HG03139 (cell line): Measurements from ENCODE around the gene EBLN1.

Experiments used
- ATAC-seq: cut with Tn5 transposase; IDR thresholded peaks from one replicate; pipeline ENCODE4 v1.9.1; 2021; ENCODE audit not compliant: unreplicated experiment

Gene EBLN1

DNA sequence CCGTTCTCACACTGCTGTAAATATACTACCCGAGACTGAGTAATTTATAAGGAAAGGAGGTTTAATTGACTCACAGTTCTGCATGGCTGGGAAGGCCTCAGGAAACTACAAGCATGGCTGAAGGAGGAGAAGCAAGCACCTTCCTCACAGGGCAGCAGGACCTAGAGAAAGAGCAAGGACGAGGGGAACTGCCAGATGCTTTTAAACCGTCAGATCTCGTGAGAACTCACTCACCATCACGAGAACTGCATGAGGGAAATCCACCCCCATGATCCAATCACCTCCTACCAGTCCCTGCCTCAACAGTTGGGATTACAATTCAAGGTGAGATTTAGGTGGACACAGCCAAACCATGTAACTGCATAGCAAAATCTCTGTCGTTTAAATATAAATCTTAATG lies at the start of gene EBLN1:
EBLN1 (minus strand) TSS at position 174 of the 400 bp plus-strand sequence. CDS start 8,032 bp downstream, outside the sequence.
- ATAC-seq = no peak

DNA sequence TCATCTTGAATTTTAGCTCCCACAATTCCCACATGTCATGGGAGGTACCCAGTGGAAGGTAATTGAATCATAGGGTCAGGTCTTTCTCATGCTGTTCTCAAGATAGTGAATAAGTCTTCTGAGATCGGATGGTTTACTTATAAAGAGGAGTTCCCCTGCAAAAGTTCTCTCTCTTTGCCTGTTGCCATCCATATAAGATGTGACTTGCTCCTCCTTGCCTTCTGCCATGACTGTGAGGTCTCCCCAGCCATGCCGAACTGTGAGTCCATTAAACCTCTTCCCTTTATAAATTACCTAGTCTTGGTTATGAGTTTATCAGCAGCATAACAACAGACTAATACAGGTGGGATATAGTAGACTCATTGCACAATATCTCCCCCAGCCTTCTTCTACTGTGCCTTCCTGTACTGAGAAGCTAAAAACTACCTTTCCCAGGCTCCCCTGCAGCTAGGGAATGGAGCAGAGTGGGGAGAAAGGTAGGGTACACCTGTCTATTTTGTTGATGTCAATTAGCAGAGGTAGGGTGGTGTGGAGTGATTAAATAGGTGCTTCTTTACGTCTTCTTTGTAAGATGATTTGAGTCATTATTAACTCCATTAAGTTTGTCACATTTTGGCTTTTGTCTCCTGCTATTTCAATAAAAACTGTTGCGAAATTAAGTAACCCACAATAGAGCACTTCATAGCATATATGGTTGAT lies 48.2 kb upstream of the EBLN1 start:
- no peak for ATAC-seq

DNA sequence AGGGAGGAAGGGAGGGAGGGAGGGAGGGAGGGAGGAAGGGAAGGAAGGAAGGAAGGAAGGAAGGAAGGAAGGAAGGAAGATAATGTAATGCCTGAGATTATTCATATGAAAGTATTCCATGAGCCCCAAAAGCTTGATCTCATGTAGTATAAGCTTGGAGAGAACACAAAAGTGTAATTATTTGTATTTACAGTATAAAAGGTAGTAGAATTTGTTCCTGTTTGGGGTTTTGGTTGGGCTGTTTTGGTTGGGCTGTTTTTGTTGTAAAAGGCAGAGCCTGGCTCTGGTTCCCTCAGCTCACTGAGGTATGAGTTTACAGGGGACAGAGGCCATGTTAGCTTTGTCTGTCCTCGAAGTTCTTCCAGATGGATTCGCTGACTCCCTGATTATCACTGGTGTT lies 45.3 kb upstream of the EBLN1 start:
- ATAC-seq = no peak

DNA sequence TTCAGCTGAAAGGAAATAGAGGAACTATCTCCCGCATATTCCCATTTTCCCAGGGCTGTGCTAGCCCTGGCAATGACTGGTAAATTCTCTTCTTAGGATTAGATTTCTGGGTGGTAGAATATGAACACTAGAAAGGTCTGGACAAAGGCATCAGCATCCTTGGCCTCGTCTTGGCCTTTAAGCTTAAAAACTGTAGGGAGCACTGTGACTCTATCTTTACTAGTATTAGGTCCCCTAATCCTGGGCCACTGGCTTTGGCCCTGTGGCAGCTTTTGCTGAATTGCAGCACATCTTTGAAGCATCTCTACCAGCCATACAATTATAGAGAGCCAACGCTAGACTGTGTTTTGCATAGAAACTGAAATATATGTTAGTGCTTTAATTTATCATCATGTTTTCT lies 41.5 kb upstream of the EBLN1 start:
- no peak for ATAC-seq

DNA sequence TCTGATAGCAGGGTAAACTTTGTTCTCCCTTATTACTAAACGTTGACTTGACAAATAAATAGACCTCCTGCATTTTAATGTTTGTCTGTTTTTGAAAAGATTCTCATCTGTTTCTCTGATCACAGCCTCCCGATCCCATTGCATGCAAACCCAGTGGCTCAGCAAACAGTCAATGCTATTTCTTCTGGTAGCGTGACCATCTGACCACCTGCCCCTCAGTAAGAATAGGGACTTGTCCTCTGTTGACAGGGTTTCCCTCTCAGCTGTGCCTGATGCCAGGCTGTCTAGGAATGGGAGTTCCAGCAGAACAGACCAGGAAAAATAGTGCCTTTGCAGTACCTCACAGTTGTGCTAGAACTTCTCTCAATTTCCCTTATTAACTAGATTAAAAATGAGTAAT lies 40.7 kb upstream of the EBLN1 start:
- no peak for ATAC-seq

DNA sequence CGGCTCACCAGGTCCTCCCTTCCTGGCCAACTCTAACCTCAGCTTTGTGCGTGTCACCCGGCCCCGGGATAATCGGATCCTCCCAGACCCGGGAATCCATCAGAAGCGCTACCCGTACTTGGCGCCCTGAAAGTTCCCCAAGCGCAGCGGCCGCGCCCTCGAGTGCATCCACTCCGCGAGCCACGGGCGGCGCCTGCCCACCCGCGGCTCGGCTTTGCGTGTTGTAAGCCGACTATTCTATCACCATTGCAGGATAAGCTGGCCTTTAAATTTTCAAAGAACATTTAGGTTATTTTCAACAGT lies 35.7 kb upstream of the EBLN1 start:
- no peak for ATAC-seq

DNA sequence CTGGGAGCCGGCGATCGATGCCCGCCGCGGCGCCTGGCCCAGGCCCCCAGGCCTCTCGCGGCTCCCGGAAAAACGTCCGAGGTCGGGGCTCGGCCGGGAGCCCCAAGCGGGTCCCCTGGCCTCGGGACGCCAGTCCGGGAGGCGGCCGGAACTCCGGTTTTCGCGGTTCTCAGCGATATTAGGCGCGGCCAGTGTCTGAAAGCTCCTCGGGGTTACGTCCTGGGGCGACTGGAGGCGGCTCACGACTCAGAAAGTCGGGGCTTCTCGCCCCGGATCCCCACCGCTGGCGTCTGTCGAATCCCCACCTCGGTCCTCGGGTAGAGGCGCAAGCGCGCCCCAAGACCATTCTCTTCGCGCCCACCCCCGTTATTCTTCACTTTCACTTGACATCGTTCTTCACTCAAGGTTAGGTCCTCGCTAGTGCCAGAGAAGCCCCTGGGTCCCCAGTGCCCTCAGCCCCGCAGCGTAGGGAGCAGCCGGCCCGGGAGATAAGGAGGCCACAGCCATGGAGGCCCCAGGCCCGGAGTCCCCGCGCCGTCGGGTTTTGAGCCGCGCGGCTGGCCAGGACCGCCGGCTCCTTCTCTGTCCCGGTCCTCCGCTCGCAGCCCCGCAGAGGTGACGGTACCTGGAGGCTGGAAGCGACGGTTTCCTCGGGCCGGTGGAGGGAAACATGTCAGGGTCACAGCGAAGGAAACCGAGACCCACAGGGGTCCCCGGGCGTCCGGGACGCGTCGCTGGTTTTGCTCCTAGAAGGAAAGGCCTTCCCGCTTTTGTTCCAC lies 35.2 kb upstream of the EBLN1 start:
- ATAC-seq = peak; percentile 19

DNA sequence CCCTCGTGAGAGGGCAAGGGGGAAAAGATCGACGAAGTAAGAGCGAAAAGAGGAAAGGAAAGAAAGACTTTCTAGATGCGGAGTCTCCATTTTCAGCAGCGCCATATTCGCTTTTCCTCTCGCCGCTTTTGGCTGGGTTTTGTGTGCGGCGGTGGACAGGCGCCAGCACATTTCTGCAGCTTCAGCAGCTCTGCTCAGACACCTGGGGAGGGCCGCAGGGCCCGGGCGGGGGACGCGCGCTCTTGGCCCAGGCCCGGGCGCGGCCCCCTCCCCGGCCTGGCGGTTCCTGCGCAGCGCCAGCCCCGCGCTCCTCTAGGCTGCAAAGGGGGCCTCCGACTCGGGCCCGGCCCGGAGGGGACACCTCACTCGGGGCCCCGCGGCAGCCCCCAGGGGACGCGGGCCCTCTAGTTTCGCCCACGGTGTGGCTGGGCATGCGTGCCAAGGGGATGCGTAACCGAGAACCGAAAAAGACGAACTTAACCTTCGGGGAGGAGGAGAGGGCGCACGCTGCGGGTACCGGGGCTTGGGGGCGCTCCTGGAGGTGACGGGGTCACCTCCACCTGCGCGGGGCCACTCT lies 34.5 kb upstream of the EBLN1 start:
- peak; percentile 64 for ATAC-seq

DNA sequence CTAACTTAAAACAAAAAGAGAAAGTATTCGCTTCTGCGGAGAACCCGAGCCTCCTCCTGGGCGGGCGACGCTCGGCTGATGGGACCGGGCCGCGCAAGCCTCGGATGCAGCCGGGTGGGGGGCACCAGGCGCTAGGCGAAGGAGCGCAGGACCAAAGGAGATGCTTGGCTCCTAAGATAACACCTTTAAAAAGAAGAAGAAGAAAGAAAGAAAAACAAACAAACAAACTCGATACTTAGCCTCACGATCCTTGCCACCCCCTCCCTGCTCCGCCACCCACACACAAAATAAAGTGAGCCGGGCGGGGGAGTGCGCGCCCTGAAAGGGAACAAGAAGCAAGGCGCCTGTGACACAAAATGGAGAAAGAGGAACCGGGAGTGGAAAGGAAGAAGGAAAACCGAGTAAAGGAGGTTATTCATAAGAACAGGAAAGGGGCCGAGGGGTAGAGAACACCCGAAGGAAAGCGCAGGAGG lies 34.0 kb upstream of the EBLN1 start:
- peak; percentile 31 for ATAC-seq

DNA sequence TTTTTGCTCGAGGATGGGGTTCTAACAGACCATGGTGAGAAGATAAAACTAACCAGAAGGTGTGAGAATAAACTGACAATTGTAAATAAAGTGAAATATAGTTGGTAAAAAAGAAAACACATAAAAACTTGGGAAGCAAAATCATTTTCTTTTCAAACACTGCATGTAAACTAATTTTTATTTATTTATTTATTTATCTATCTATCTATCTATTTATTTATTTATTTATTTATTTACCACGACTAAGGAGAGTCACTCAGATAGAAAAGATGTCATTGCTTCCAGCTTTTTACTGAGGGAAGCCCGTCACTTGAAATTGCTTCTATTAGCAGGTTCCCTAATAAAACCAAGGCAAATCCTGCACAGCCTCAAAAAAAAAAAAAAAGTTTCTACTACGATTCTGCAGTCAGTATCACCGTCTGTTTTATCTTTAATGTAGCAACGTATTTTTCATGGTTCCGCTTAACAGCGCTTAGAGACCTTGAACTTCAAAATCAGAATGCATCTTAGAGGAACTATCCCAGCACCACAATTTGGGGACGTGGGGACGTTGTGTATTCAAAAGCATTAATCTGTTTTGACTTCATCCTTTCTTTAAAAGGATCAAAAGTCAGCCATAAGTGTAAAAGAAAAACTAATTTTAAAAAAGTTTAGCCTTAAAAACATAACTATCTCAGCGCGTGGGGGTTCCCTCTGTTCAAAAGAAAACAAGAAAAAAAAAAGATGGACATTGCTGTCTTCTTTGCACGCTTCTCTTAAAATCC lies 33.3 kb upstream of the EBLN1 start:
- no peak for ATAC-seq

DNA sequence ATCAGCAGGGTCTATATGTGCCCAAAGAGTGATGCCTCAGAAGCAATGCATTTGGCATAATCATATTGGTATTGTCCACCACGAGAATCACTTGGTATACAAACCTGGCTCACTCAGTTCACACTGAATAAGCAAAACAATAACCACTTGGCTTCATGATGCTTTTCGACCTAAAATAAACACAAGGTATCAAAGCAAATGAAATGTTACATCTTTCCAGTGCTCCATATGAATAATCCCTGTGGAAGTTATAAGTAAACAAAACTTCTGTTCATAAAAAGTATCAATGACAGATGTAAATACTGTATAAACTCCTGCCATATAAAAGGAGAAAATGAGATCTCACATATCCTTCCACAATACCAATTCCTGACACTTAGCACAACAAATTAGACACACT lies 29.8 kb upstream of the EBLN1 start:
- no peak for ATAC-seq

DNA sequence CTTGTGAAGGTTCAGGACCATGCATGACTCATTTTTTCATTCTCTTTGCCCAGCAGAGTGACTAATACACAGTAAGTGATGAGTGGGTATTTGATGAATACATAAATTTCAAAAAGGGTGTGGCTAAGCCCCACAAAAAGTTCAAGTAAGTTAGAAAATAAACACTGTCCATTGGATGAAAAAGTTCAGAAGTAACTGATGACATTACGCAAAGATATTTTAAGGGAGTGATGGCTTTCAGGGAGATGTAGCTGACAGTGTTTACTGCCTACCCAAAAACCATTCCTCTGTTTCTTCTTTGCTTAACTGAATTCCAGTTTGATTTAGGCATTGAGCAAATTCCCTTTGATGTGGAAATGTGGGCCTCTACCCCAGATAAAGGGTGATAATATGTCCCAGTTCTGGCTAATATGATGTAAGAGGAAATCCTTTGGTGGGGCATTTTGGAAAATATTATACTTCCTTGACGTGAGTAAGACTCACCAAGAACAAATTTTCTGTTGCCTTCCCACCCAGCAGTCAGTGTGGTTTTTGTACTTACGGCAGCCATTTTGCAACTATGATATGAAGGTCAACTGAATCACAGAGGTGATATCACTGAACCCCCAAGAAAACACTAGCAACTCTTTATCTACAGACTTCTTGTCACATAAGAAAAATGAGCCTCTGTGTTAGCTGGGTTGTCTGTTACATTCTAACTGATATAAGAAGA lies 29.0 kb upstream of the EBLN1 start:
- no peak for ATAC-seq

DNA sequence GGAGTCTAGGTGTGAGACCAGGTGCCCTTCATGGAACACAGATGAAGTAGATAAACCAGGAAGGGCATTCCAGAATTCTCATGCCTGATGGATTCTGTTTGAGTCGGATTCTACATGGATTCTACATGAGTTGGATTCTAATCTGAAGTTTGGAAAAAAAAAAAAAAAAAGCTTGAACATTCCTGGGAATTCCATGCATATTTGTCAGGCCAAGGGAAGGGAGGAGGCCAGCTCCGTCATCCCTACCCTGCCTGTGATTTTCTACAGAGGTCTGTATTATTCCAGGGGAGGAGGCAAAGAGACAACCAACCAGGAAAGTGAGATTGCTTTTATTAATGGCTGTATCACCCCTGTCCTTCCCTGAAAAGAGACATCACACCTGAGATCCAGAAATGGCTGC lies 27.8 kb upstream of the EBLN1 start:
- no peak for ATAC-seq

DNA sequence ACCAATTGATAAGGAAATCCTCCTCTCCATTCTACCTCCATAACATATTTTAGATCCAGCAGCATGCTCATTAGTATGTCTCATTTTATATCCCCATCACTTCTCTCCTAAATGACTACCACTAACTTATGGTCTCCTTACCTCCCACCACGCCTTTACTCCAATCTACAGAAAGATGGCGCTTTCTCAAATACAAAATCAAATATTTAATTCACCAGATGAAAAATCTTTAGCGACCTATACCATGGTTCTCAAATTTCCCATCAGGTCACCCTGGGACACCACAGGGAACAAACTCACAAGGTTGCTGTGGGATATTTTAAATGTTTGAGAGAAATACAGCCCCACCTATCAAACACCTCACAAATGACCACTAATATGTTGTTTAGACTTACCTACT lies 27.0 kb upstream of the EBLN1 start:
- ATAC-seq = no peak

DNA sequence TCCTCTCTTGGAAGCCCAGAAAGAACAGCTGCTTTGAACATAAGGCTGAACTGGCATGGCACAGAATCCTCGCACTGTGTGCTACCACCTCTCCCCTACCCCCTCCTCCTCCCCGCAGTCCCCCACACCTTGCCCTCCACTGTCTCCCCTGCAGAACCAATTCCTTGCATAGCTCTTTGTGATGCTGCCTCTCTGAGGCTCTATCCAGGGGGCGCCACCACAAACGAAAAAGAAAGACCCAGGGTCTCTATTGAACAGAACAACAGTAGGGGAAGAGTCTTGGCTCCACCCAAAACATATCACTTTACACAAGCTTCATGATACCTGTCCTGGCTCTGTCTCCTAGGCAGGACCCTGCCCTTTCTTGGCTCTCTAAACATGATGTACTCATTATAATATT lies 26.2 kb upstream of the EBLN1 start:
- no peak for ATAC-seq

DNA sequence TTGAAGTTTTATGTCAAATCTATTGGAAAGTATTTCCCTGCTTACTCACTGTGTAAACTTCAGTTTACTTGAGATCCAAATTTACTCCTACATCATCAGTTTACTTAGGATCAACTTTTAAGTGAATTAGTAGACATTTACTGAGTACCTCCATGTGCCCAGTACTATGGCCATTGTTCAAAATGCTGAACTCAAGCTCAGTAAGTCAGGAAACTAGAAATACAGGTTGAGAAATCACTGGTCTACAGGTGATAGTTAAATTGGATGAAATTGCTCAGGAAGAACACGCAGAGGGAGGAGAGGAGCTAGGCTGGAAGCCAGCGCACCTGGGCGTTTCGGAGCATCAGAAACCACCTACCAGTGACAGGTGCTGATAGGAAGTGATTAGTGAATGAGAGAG lies 25.5 kb upstream of the EBLN1 start:
- ATAC-seq = no peak

DNA sequence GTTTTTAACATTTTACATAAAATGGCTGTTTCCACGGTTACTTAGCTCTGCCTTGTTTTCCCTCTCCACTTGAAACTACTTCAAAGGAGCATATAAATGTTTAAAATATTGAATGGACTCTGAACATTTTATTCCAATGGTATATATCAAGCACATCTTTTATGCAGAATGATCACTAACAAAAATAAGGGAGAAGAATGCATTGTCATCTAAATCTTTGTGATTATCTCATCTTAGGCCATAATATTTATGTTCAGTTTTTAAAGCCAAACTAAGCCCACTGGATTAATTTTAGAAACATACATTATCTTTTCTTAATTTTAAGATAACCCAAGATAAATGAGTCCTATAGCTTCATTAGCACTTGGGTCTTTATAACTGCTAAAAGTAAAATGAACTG lies 13.4 kb upstream of the EBLN1 start:
- no peak for ATAC-seq

DNA sequence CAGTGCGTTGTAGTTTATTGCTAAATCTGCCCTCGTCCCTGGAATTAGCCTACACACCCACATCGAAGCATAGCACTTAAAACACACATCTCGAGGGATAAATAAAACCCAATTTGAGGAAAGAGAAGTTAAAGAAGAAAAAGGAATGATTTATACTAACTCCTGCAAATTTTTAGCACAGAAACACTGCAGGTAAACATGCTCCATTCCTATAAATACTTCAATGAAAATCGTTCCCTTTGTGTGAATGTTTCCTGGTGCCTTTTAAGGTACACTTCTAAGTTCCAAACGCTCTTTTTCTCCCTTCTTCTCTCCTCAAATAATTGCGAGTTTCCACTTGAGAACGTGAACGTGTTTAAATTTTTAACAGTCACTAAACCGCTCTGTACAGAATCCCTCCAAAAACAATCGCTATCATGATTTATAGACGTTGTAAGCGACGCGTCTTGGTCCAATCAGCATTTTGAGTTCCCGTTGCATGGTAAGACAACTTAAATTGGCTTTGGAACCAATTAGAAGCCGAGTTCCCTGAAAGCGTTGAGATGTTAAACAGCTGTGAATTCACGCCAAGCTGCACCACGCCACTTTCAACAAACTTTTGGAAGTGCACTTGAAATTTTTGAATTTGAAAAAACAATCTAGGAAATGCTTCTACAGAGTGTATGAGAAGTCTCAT lies 12.5 kb upstream of the EBLN1 start:
- no peak for ATAC-seq

DNA sequence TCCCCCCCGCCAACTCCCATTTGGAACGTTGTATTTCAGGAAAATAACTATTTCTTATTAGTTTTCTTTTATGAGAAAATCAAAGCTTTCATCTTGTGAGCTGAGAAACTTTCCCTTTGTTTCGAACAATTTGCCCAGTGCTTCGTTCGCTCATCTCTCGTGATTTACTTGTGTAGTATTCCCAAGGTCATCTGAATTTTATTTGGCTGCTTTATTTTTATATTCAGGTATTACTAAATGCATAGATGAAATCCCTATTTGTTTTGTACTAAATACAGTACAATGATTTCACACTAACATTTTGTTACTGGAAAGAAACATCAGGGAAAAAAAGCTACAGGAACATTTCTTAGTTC lies 12.0 kb upstream of the EBLN1 start:
- ATAC-seq = no peak

DNA sequence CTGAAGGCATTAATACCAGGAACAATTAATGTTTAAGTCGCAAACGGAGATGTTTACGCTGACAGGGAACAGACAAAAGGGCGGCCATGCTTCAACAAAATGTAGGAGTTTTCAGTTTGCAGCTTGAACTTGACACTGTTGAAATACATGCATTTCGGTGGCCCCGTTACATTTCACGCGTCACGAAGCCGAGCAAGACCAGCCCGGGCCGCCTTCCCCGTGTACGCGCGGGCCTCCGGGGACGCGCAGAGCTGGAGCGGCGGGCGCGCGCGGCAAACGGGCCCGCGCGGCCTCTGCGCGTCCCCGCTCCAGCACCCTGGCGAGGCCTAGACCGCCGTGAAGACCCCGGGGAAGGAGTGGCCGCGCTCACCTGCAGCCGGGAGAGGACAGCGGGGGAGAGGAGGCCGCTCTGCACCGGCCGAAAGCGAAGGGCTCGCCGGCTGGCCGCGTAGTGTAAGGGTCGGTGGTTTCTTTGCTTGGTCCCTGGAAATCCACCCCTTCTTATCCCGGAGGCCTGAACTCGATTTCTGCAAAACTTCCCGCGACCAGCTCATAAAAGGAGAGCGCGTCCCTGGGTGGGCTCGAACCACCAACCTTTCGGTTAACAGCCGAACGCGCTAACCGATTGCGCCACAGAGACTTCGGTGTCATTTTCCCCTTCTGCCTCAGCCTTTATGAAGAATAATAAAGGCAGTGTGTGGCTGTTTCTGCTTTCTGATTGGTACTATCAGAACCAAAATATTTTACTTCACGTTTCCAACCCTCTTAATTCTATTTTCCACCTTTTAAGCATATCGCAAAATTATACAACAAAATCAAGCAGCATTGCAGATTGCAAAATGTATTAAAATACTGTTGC lies 11.4 kb upstream of the EBLN1 start:
- ATAC-seq = peak; percentile 74
